ENCODE results near the gene TENT5C. TPM values are rescaled to one million over a fixed set of nuclear protein-coding genes. Genes with fewer than 3 reads are reported as not detected.
A peak's percentile ranks its signal among the peaks of the same experiment; 100 is the strongest.

The TENT5C gene
- total and polyA plus RNA-seq, 8 donors, result 11.6 to 25.8 (median 15.9) TPM

GRCh38 chr1:117645343-117645742, 39.5 kb downstream of the TENT5C start:
- no peak for TF ChIP-seq CTCF (IDR thresholded peaks at IDR 0.05)

GRCh38 chr1:117646007-117646811, 40.4 kb downstream of the TENT5C start:
- Histone ChIP-seq H3K4me1 (no peaks in the 10 kb centered on the region), H3K4me3 (no peak overlapping the region), H3K36me3 (no peaks in the 10 kb centered on the region), H3K9me3 (no peaks in the 10 kb centered on the region), H3K27me3 (no peaks in the 10 kb centered on the region), H3K27ac (no peak overlapping the region)
- DNase-seq (no peak), ATAC-seq (peak; percentile 18)
- intact Hi-C loops (cut with DNase I), result no loop called here
- TF ChIP-seq CTCF (IDR thresholded peaks at IDR 0.05), result no peak

More at GRCh38 chr1:117645343-117645742, 39.5 kb downstream of the TENT5C start:
- DNase-seq (no peak), ATAC-seq (no peak)
- intact Hi-C loops (cut with DNase I), result no loop called here
- H3K27me3 ChIP-seq, result no peaks in the 10 kb centered on the region
- no peaks in the 10 kb centered on the region for H3K9me3 ChIP-seq
- no peaks in the 10 kb centered on the region for H3K4me1 ChIP-seq
- H3K27ac ChIP-seq, result no peak overlapping the region
- H3K36me3 ChIP-seq, result no peaks in the 10 kb centered on the region
- no peak overlapping the region for H3K4me3 ChIP-seq

GRCh38 chr1:117646956-117647355, 41.1 kb downstream of the TENT5C start:
- no peak for TF ChIP-seq CTCF (IDR thresholded peaks at IDR 0.05)
- ATAC-seq (no peak), DNase-seq (no peak)
- H3K4me1 ChIP-seq, result no peaks in the 10 kb centered on the region
- H3K36me3 ChIP-seq, result no peaks in the 10 kb centered on the region
- intact Hi-C loops (cut with DNase I), result no loop called here
- no peaks in the 10 kb centered on the region for H3K9me3 ChIP-seq
- no peak overlapping the region for H3K4me3 ChIP-seq
- H3K27ac ChIP-seq, result no peak overlapping the region
- H3K27me3 ChIP-seq, result no peaks in the 10 kb centered on the region

GRCh38 chr1:117648015-117648414, 42.2 kb downstream of the TENT5C start:
- Histone ChIP-seq H3K4me1 (no peaks in the 10 kb centered on the region), H3K27ac (no peak overlapping the region), H3K27me3 (no peaks in the 10 kb centered on the region), H3K36me3 (no peaks in the 10 kb centered on the region), H3K4me3 (no peak overlapping the region), H3K9me3 (no peaks in the 10 kb centered on the region)
- intact Hi-C loops (cut with DNase I), result no loop called here
- TF ChIP-seq CTCF (IDR thresholded peaks at IDR 0.05), result no peak
- DNase-seq (no peak), ATAC-seq (no peak)

- H3K4me1 ChIP-seq, result no peaks in the 10 kb centered on the region
- H3K9me3 ChIP-seq, result no peaks in the 10 kb centered on the region
- intact Hi-C loops (cut with DNase I), result no loop called here
- no peak for TF ChIP-seq CTCF (IDR thresholded peaks at IDR 0.05)
- H3K4me3 ChIP-seq, result no peak overlapping the region
- H3K27me3 ChIP-seq, result no peaks in the 10 kb centered on the region
- H3K27ac ChIP-seq, result no peak overlapping the region
- no peaks in the 10 kb centered on the region for H3K36me3 ChIP-seq
- ATAC-seq (no peak), DNase-seq (no peak)
These were observed 45.2 kb downstream of the TENT5C start for GRCh38 chr1:117650840-117651568.
